B cell (primary cell): Measurements from ENCODE around the gene ATP5MK. TPM values are rescaled to one million over a fixed set of nuclear protein-coding genes. Genes with fewer than 3 reads are reported as not detected.
A peak's percentile ranks its signal among the peaks of the same experiment; 100 is the strongest.

Source experiments
- ATAC-seq: fragments of 200-7000 bp; cut with Tn5 transposase; one replicate; pipeline ENCODE4 v1.10.0; 2021; ENCODE audit warnings: low read depth, mild to moderate bottlenecking, moderate number of reproducible peaks, moderate library complexity
- CTCF ChIA-PET: fragments of 350-600 bp; sonication (Branson Sonifier 250); formaldehyde crosslinking; loops from one replicate; lab custom pipeline; 2021; ENCODE audit warnings: antibody characterized with exemption, inconsistent platforms; lab: Charles Lee
- POLR2A ChIA-PET: fragments of 350-600 bp; sonication (Branson Sonifier 250); formaldehyde crosslinking; loops from one replicate; lab custom pipeline; 2021; ENCODE audit warnings: antibody characterized with exemption; lab: Charles Lee
- DNase-seq: peaks from one replicate; pipeline ENCODE4 v3.0.0; 2013
- H2AFZ ChIP-seq: 2 replicates; pipeline ENCODE4 v1.6.1; 2012; ENCODE audit warnings: mild to moderate bottlenecking, low read depth, low read length; ENCODE audit not compliant: insufficient read depth, poor library complexity, severe bottlenecking
- H3K27ac ChIP-seq, 2 donors: 1 replicate in 1 of 2; 2 replicates in 1 of 2; pipeline ENCODE4 v1.5.1; 2012 to 2013; ENCODE audit warnings: low read length in 2 of 2, mild to moderate bottlenecking in 2 of 2, moderate library complexity in 1 of 2
- H3K27me3 ChIP-seq, 4 experiments: fragments of 200-600 bp in 1 of 4; sonication (generic) in 1 of 4; replicated peaks in 1 of 4; 1 replicate in 2 of 4; 2 replicates in 2 of 4; pipeline versions ENCODE4 v1.6.1 to v1.7.0; 2013 to 2016; ENCODE audit warnings: low read length in 3 of 4, mild to moderate bottlenecking in 2 of 4, mixed read lengths in 1 of 4, moderate library complexity in 1 of 4; ENCODE audit not compliant: insufficient read depth in 4 of 4, control insufficient read depth in 3 of 4; ENCODE audit errors: control extremely low read depth in 1 of 4
- H3K36me3 ChIP-seq, 2 experiments: replicated peaks in 1 of 2; 1 replicate in 1 of 2; 2 replicates in 1 of 2; pipeline versions ENCODE4 v1.6.1 to v1.7.1; 2013; ENCODE audit warnings: low read length in 1 of 2; ENCODE audit not compliant: insufficient read depth in 2 of 2, control insufficient read depth in 1 of 2; ENCODE audit errors: control extremely low read depth in 1 of 2, extremely low read depth in 1 of 2
- H3K4me1 ChIP-seq, 2 donors: fragments of 200-600 bp in 1 of 2; sonication (generic) in 1 of 2; 1 replicate in 1 of 2; 2 replicates in 1 of 2; pipeline versions ENCODE4 v1.5.1 to v1.6.1; 2013 to 2017; ENCODE audit warnings: low read length in 2 of 2; ENCODE audit not compliant: control insufficient read depth in 2 of 2, insufficient read depth in 2 of 2
- H3K4me2 ChIP-seq: replicated peaks from 2 replicates; pipeline ENCODE3; 2012; ENCODE audit warnings: mild to moderate bottlenecking, low read depth, low read length; ENCODE audit not compliant: poor library complexity, severe bottlenecking
- H3K4me3 ChIP-seq, 5 experiments: fragments of 200-600 bp in 1 of 5; sonication (generic) in 1 of 5; 1 replicate in 3 of 5; 2 replicates in 2 of 5; pipeline versions ENCODE4 v1.5.1 to v1.7.0; 2011 to 2016; ENCODE audit warnings: low read length in 4 of 5, mild to moderate bottlenecking in 4 of 5, low read depth in 2 of 5, control low read depth in 1 of 5, moderate library complexity in 1 of 5; ENCODE audit not compliant: insufficient read depth in 1 of 5; ENCODE audit errors: control extremely low read depth in 1 of 5, extremely low read depth in 1 of 5
- H3K79me2 ChIP-seq: fragments of 200-600 bp; sonication (generic); one replicate; pipeline ENCODE4 v1.6.0; 2016; ENCODE audit warnings: low read length; ENCODE audit not compliant: control insufficient read depth, insufficient read depth
- H3K9ac ChIP-seq: fragments of 200-600 bp; sonication (generic); 2 replicates; pipeline ENCODE4 v1.6.1; 2017; ENCODE audit warnings: mild to moderate bottlenecking, low read length, moderate library complexity
- H3K9me3 ChIP-seq, 3 donors: one replicate each; pipeline versions ENCODE4 v1.6.1 to v1.7.1; 2013; ENCODE audit warnings: low read length in 2 of 3; ENCODE audit not compliant: control insufficient read depth in 2 of 3, insufficient read depth in 1 of 3; ENCODE audit errors: control extremely low read depth in 1 of 3
- H4K20me1 ChIP-seq: 2 replicates; pipeline ENCODE4 v1.6.0; 2012; ENCODE audit warnings: mild to moderate bottlenecking, low read length; ENCODE audit not compliant: insufficient read depth, control insufficient read depth, poor library complexity, severe bottlenecking
- H3K27ac Mint-ChIP-seq: one replicate; pipeline ENCODE4 v1.8.0; 2021; ENCODE audit warnings: mixed read lengths
- H3K27me3 Mint-ChIP-seq: one replicate; pipeline ENCODE4 v1.8.0; 2021; ENCODE audit warnings: mixed read lengths
- H3K4me1 Mint-ChIP-seq: one replicate; pipeline ENCODE4 v1.8.0; 2021; ENCODE audit warnings: mixed read lengths
- H3K4me3 Mint-ChIP-seq: one replicate; pipeline ENCODE4 v1.8.0; 2021; ENCODE audit warnings: mixed read lengths
- H3K9me3 Mint-ChIP-seq: one replicate; pipeline ENCODE4 v1.8.0; 2022; ENCODE audit warnings: mixed read lengths; ENCODE audit not compliant: insufficient read depth
- CTCF ChIP-seq: fragments of 200-600 bp; IDR thresholded peaks from one replicate; pipeline ENCODE4 v1.8.0; 2022; ENCODE audit warnings: antibody characterized with exemption, mild to moderate bottlenecking
- EZH2 ChIP-seq: IDR thresholded peaks from 2 replicates; pipeline ENCODE4 v1.6.1; 2012; ENCODE audit warnings: borderline replicate concordance, low read depth, mild to moderate bottlenecking, moderate library complexity, low read length; ENCODE audit not compliant: insufficient read depth, poor library complexity, severe bottlenecking
- WGBS: methylation state at CpG from one replicate; pipeline ENCODE4 v1.1.5; 2013; ENCODE audit warnings: missing lambda C conversion rate; ENCODE audit not compliant: insufficient coverage; 5-methylcytosine and 5-hydroxymethylcytosine counted together
- intact Hi-C: fragments of 100-400 bp; cut with micrococcal nuclease; formaldehyde crosslinking; loops from one replicate; pipeline ENCODE4 v1.10.0; 2022
- polyA plus RNA-seq: library from polyadenylated mRNA; depleted of rRNA; stranded (reverse); fragments of >200 nt; gene quantifications from 2 replicates; pipeline ENCODE4 v1.2.3, GENCODE V29; 2012
- total RNA-seq, 2 donors: library from RNA; stranded (reverse); fragments of 120-200 nt in 1 of 2; gene quantifications; 1 replicate in 1 of 2; 2 replicates in 1 of 2; pipeline versions ENCODE4 v1.2.3 to v1.2.4, GENCODE V29; 2013 to 2022

ATP5MK gene
- total and polyA plus RNA-seq, 2 donors (not counting 1 experiment from before 2014, with no cell fraction given): 96.6 to 99.9 TPM

GRCh38 chr10:103441611-103442010 lies 45.3 kb upstream of the ATP5MK start:
- DNase-seq (no peak), ATAC-seq (no peak)
- Mint-ChIP-seq H3K9me3 (no peaks in the 10 kb centered on the region), H3K27ac (peak overlapping the region; percentile 26), H3K27me3 (no peaks in the 10 kb centered on the region), H3K4me3 (no peak overlapping the region), H3K4me1 (no peaks in the 10 kb centered on the region)
- intact Hi-C loops: no loop called here
- ChIA-PET CTCF (interaction anchor here (1.0 to 2.0 kb wide), 3 partner anchors 11 to 44 kb away, joined by 3 to 10 read pairs (median 4); no protein-coding TSS in a partner anchor), POLR2A (no interaction called here)
- Histone ChIP-seq H3K4me3 (no peak overlapping the region), H3K79me2 (no peaks in the 10 kb centered on the region), H3K4me2 (no peak overlapping the region), H4K20me1 (no peaks in the 10 kb centered on the region), H3K27me3 (no peaks in the 10 kb centered on the region), H3K9me3 (no peaks in the 10 kb centered on the region), H3K36me3 (peaks cover 0 to 92% of the 10 kb centered on the region in 2 experiments), H3K9ac (no peak overlapping the region), H3K4me1 (no peaks in the 10 kb centered on the region), H2AFZ (no peak overlapping the region), H3K27ac (no peak overlapping the region)
- 97% methylated on average over 8 of the region's 8 CpGs for WGBS
- TF ChIP-seq EZH2 (no peak), CTCF (no peak)

- H3K27ac Mint-ChIP-seq: no peak overlapping the region
- ATAC-seq (no peak), DNase-seq (no peak)
- ChIA-PET CTCF (interaction anchor here (1.0 to 1.4 kb wide), 3 partner anchors 12 to 45 kb away, joined by 3 to 4 read pairs (median 3); no protein-coding TSS in a partner anchor), POLR2A (no interaction called here)
- no peaks in the 10 kb centered on the region for H3K4me1 Mint-ChIP-seq
- no peak overlapping the region for H3K9ac ChIP-seq
- no peak overlapping the region for H3K4me3 ChIP-seq
- WGBS: 100% methylated on average over 7 of the region's 8 CpGs
- no peaks in the 10 kb centered on the region for H3K27me3 Mint-ChIP-seq
- no peaks in the 10 kb centered on the region for H3K9me3 Mint-ChIP-seq
- peaks cover 0 to 92% of the 10 kb centered on the region in 2 experiments for H3K36me3 ChIP-seq
- H4K20me1 ChIP-seq: no peaks in the 10 kb centered on the region
- no peaks in the 10 kb centered on the region for H3K27me3 ChIP-seq
- H3K9me3 ChIP-seq: no peaks in the 10 kb centered on the region
- no peaks in the 10 kb centered on the region for H3K4me1 ChIP-seq
- TF ChIP-seq CTCF (no peak), EZH2 (no peak)
- H3K4me2 ChIP-seq: no peak overlapping the region
- H3K27ac ChIP-seq: no peak overlapping the region
- H3K79me2 ChIP-seq: no peaks in the 10 kb centered on the region
- H2AFZ ChIP-seq: no peak overlapping the region
- H3K4me3 Mint-ChIP-seq: no peak overlapping the region
- intact Hi-C loops: no loop called here
Measured at GRCh38 chr10:103441206-103441605, 44.9 kb upstream of the ATP5MK start.
